ENCODE results near the gene CLEC18B.
"Not testable (repeated sequence)": the region's sequence is repeated elsewhere in the genome, so short reads cannot be mapped to it uniquely, and the experiment has no call there.

CLEC18B gene

GRCh38 chr16:74406600-74407361, 14.5 kb downstream of the CLEC18B start:
- DNase-seq (ENCODE audit: low spot score): not testable (repeated sequence)

GRCh38 chr16:74404148-74404933, 16.9 kb downstream of the CLEC18B start:
- DNase-seq (ENCODE audit: low spot score): not testable (repeated sequence)

- DNase-seq (ENCODE audit: low spot score): not testable (repeated sequence)
These were observed 21.0 kb downstream of the CLEC18B start for GRCh38 chr16:74400238-74400637.

GRCh38 chr16:74398212-74398895, 22.9 kb downstream of the CLEC18B start:
- not testable (repeated sequence) for DNase-seq (ENCODE audit: low spot score)

- peak; percentile 16 for DNase-seq (ENCODE audit: low spot score)
These were observed 24.7 kb downstream of the CLEC18B start for GRCh38 chr16:74396521-74397017.

- not testable (repeated sequence) for DNase-seq (ENCODE audit: low spot score)
These were observed 26.7 kb downstream of the CLEC18B start for GRCh38 chr16:74394604-74395003.

- DNase-seq (ENCODE audit: low spot score): not testable (repeated sequence)
These were observed 27.1 kb downstream of the CLEC18B start for GRCh38 chr16:74394131-74394530.

- DNase-seq (ENCODE audit: low spot score): not testable (repeated sequence)
These were observed 29.7 kb downstream of the CLEC18B start for GRCh38 chr16:74391454-74392050.

GRCh38 chr16:74382339-74383034, 38.8 kb downstream of the CLEC18B start:
- not testable (repeated sequence) for DNase-seq (ENCODE audit: low spot score)

- DNase-seq (ENCODE audit: low spot score): not testable (repeated sequence)
These were observed 47.5 kb downstream of the CLEC18B start for GRCh38 chr16:74373847-74374184.

GRCh38 chr16:74372953-74373846, 48.1 kb downstream of the CLEC18B start:
- DNase-seq (ENCODE audit: low spot score): no peak

- DNase-seq (ENCODE audit: low spot score): no peak
These were observed 48.9 kb downstream of the CLEC18B start for GRCh38 chr16:74372369-74372768.

GRCh38 chr16:74370338-74371135, 50.7 kb downstream of the CLEC18B start:
- DNase-seq (ENCODE audit: low spot score): not testable (repeated sequence)

GRCh38 chr16:74368002-74368911, 53.0 kb downstream of the CLEC18B start:
- DNase-seq (ENCODE audit: low spot score): peak; percentile 87

- peak; percentile 40 for DNase-seq (ENCODE audit: low spot score)
These were observed 53.7 kb downstream of the CLEC18B start for GRCh38 chr16:74367469-74368001.

GRCh38 chr16:74361646-74362610, 59.4 kb downstream of the CLEC18B start:
- DNase-seq (ENCODE audit: low spot score): not testable (repeated sequence)
